ENCODE results near the gene PDE4D. TPM values are rescaled to one million over a fixed set of nuclear protein-coding genes. Genes with fewer than 3 reads are reported as not detected.

PDE4D gene
- total and polyA plus RNA-seq, 3 experiments from 2014 or later, result 5.6 to 18.3 (median 17.7) TPM

DNA sequence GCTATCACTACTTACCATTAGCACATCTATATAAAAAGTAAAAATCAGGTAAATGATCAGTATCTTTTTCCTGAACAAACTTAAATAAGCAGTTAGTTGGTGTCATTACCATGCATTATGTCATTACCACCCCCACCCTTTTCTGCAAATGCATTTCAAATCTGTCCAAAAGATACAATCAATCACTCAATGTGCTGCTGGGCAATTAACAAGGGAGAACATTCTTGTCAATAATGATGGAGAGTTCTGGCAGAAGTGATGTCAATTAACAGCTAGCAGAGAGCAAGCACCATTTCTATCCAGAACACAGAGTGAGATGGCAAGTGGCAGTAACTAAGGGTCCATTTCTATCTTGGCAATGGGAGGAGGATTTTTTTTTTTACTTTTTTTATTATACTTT is 3.5 kb upstream of the PDE4D start:
- Mint-ChIP-seq H3K27ac (no peak overlapping the region), H3K27me3 (peaks cover 15 to 27% of the 10 kb centered on the region in 2 donors), H3K4me1 (no peaks in the 10 kb centered on the region), H3K4me3 (no peak overlapping the region), H3K9me3 (peaks cover 0 to 13% (median 12%) of the 10 kb centered on the region in 5 donors), H3K36me3 (no peaks in the 10 kb centered on the region)
- Histone ChIP-seq H3K9me3 (ENCODE audit: low read length) (no peaks in the 10 kb centered on the region), H3K27me3 (ENCODE audit: insufficient read depth, low read length, poor library complexity, severe bottlenecking) (no peaks in the 10 kb centered on the region), H3K4me1 (ENCODE audit: insufficient read depth, low read length) (no peaks in the 10 kb centered on the region), H3K4me3 (ENCODE audit: low read length) (no peak overlapping the region), H3K27ac (ENCODE audit: low read depth, low read length) (no peak overlapping the region), H3K36me3 (ENCODE audit: insufficient read depth, low read length) (no peaks in the 10 kb centered on the region)
- CTCF ChIA-PET, result no interaction called here
- DNase-seq, result no peak
- POLR2A ChIA-PET, result no interaction called here

DNA sequence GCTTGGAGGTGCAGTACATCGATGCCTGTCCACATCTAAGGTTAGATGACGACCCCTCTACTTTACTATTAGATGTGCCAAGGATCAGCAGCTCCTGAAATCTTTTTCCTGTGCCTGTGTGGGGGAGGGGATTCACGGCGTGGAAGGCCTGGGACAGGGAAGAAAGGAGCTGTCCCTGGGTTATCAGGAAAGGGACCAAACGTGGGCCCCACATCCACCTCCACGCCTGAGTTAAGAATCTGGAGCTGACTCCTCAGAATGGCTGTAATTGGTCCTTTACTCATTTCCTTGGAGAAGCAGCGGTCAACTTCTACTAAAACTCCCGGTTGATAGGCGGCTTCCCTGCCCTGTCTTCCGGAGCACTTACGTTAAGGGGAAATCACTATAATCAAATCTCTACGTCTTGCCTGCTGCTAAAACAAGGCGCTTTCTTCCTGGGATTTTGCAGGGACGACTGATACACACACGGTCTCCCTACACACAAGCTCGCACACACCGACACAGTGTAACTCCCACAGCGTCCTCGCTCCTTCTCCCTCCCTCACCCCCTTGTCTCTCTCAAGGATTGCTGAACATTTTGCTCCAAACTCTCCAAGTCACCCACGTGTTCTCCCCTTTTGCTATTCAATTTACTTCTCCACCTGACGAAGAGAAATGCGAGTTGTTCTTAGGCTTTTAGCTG is 1.4 kb downstream of the PDE4D start:
- no peak overlapping the region for H3K27ac ChIP-seq (ENCODE audit: low read depth, low read length)
- Mint-ChIP-seq H3K27me3 (peaks cover 15 to 34% of the 10 kb centered on the region in 2 donors), H3K4me3 (no peak overlapping the region), H3K27ac (peak overlapping the region in 1 of 8 donors; percentile 26), H3K9me3 (peaks cover 0 to 12% (median 10%) of the 10 kb centered on the region in 5 donors), H3K4me1 (no peaks in the 10 kb centered on the region), H3K36me3 (peaks cover 0 to 4% (median 0%) of the 10 kb centered on the region in 3 donors)
- no peak overlapping the region for H3K4me3 ChIP-seq (ENCODE audit: low read length)
- no peak for DNase-seq
- ChIA-PET CTCF (no interaction called here), POLR2A (no interaction called here)
- no peaks in the 10 kb centered on the region for H3K36me3 ChIP-seq (ENCODE audit: insufficient read depth, low read length)
- no peaks in the 10 kb centered on the region for H3K27me3 ChIP-seq (ENCODE audit: insufficient read depth, low read length, poor library complexity, severe bottlenecking)
- no peaks in the 10 kb centered on the region for H3K9me3 ChIP-seq (ENCODE audit: low read length)
- H3K4me1 ChIP-seq (ENCODE audit: insufficient read depth, low read length), result no peaks in the 10 kb centered on the region

DNA sequence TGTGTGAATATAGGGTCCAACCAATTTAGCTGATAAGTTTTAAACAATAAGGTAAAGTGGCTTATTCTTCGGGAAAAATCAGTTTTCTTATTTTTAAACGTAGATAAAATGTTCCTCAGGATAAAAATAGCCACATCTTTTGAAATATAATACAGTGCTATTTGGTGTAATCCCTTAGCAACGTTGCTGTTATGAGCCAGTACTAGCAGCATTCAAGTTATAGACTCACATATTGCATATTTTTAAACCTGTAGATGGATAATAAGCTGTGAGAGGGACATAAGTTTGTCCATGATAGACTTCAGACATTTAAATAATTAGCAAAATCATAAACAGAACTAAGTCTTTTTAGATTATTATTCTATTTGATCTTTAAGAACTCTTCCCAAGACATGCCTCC is 6.3 kb downstream of the PDE4D start:
- H3K36me3 Mint-ChIP-seq, result peaks cover 0 to 4% (median 0%) of the 10 kb centered on the region in 3 donors
- no peaks in the 10 kb centered on the region for H3K4me1 Mint-ChIP-seq
- H3K4me3 Mint-ChIP-seq, result no peak overlapping the region
- no peaks in the 10 kb centered on the region for H3K36me3 ChIP-seq (ENCODE audit: insufficient read depth, low read length)
- H3K4me3 ChIP-seq (ENCODE audit: low read length), result no peak overlapping the region
- no peaks in the 10 kb centered on the region for H3K4me1 ChIP-seq (ENCODE audit: insufficient read depth, low read length)
- H3K9me3 Mint-ChIP-seq, result peaks cover 0 to 6% (median 2%) of the 10 kb centered on the region in 5 donors
- POLR2A ChIA-PET, result no interaction called here
- peaks cover 2 to 9% of the 10 kb centered on the region in 2 donors for H3K27me3 Mint-ChIP-seq
- H3K9me3 ChIP-seq (ENCODE audit: low read length), result no peaks in the 10 kb centered on the region
- H3K27ac ChIP-seq (ENCODE audit: low read depth, low read length), result no peak overlapping the region
- H3K27ac Mint-ChIP-seq, result no peak overlapping the region
- CTCF ChIA-PET, result no interaction called here
- no peaks in the 10 kb centered on the region for H3K27me3 ChIP-seq (ENCODE audit: insufficient read depth, low read length, poor library complexity, severe bottlenecking)
- no peak for DNase-seq

DNA sequence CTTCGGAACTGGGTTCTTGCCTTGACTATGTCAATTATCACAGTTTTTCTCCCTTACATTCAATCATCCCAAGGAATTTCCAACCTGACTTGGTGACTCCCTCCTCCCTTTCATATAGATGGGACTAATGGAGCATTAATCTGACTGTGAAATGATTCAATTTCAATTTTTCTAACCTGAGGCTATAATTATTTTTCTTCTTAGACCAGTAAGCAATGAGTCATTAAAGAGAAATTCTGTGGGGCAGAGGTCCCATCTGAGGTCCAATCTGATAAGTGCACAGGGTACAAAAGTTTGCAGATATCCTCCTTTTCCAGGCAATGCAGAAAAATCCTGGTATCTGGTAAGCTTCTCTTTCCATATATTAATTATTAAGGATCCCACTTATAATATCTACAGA is 18.9 kb downstream of the PDE4D start:
- CTCF ChIA-PET, result no interaction called here
- Mint-ChIP-seq H3K4me1 (no peaks in the 10 kb centered on the region), H3K4me3 (no peak overlapping the region), H3K27ac (no peak overlapping the region), H3K36me3 (no peaks in the 10 kb centered on the region), H3K27me3 (no peaks in the 10 kb centered on the region), H3K9me3 (peaks cover 0 to 3% (median 2%) of the 10 kb centered on the region in 5 donors)
- no peaks in the 10 kb centered on the region for H3K36me3 ChIP-seq (ENCODE audit: insufficient read depth, low read length)
- H3K4me1 ChIP-seq (ENCODE audit: insufficient read depth, low read length), result no peaks in the 10 kb centered on the region
- no peaks in the 10 kb centered on the region for H3K27me3 ChIP-seq (ENCODE audit: insufficient read depth, low read length, poor library complexity, severe bottlenecking)
- POLR2A ChIA-PET, result no interaction called here
- no peaks in the 10 kb centered on the region for H3K9me3 ChIP-seq (ENCODE audit: low read length)
- no peak for DNase-seq
- H3K27ac ChIP-seq (ENCODE audit: low read depth, low read length), result no peak overlapping the region
- H3K4me3 ChIP-seq (ENCODE audit: low read length), result no peak overlapping the region

DNA sequence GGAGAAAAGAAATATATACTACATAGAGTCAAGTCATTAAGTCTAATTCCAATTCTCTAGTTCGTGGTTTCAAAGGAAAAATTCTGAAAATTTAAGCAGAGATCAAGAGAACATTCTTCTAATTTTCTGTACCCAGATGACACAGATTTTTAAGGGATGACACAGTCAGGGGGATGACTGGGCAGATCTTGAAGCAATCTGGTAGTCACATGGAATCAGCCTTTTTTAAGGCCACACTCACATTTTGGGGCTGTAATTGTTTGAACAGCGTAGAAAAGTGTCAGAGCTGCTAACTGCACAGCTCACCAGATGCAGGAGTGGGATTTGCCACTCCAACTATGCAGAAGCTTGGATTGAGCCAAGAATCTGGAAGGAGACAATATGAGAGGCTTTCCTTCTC is 20.4 kb downstream of the PDE4D start:
- no peaks in the 10 kb centered on the region for H3K36me3 ChIP-seq (ENCODE audit: insufficient read depth, low read length)
- no peaks in the 10 kb centered on the region for H3K27me3 ChIP-seq (ENCODE audit: insufficient read depth, low read length, poor library complexity, severe bottlenecking)
- Mint-ChIP-seq H3K9me3 (peaks cover 0 to 3% (median 2%) of the 10 kb centered on the region in 5 donors), H3K4me1 (no peaks in the 10 kb centered on the region), H3K4me3 (no peak overlapping the region), H3K27me3 (no peaks in the 10 kb centered on the region), H3K36me3 (no peaks in the 10 kb centered on the region), H3K27ac (no peak overlapping the region)
- H3K4me3 ChIP-seq (ENCODE audit: low read length), result no peak overlapping the region
- no peak overlapping the region for H3K27ac ChIP-seq (ENCODE audit: low read depth, low read length)
- CTCF ChIA-PET, result no interaction called here
- POLR2A ChIA-PET, result no interaction called here
- H3K4me1 ChIP-seq (ENCODE audit: insufficient read depth, low read length), result no peaks in the 10 kb centered on the region
- no peaks in the 10 kb centered on the region for H3K9me3 ChIP-seq (ENCODE audit: low read length)
- no peak for DNase-seq

DNA sequence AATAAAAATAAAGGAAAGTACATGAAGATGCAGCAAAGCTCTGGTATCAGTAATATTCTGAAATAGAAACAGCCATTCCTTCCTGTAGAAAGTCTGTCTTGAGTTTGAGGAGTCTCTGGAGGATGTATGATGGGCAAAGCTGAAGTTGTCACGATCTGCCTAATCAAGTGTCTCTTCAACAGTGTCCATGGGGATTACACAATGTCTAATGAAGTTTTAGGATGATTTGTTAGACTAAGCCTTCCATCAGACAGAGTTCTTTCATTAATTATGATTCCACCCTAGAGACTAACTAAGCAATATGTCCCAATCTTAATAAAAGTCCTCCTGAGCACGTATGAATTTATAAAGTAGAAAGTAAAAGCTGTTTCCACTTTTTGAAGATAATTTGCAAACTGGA is 26.9 kb downstream of the PDE4D start:
- H3K4me1 ChIP-seq (ENCODE audit: insufficient read depth, low read length), result no peaks in the 10 kb centered on the region
- no peaks in the 10 kb centered on the region for H3K9me3 ChIP-seq (ENCODE audit: low read length)
- ChIA-PET CTCF (no interaction called here), POLR2A (no interaction called here)
- Mint-ChIP-seq H3K27ac (no peak overlapping the region), H3K4me1 (no peaks in the 10 kb centered on the region), H3K36me3 (no peaks in the 10 kb centered on the region), H3K27me3 (no peaks in the 10 kb centered on the region), H3K4me3 (no peak overlapping the region), H3K9me3 (peaks cover 0 to 2% (median 0%) of the 10 kb centered on the region in 5 donors)
- no peaks in the 10 kb centered on the region for H3K36me3 ChIP-seq (ENCODE audit: insufficient read depth, low read length)
- no peak for DNase-seq
- no peak overlapping the region for H3K4me3 ChIP-seq (ENCODE audit: low read length)
- no peak overlapping the region for H3K27ac ChIP-seq (ENCODE audit: low read depth, low read length)
- H3K27me3 ChIP-seq (ENCODE audit: insufficient read depth, low read length, poor library complexity, severe bottlenecking), result no peaks in the 10 kb centered on the region

DNA sequence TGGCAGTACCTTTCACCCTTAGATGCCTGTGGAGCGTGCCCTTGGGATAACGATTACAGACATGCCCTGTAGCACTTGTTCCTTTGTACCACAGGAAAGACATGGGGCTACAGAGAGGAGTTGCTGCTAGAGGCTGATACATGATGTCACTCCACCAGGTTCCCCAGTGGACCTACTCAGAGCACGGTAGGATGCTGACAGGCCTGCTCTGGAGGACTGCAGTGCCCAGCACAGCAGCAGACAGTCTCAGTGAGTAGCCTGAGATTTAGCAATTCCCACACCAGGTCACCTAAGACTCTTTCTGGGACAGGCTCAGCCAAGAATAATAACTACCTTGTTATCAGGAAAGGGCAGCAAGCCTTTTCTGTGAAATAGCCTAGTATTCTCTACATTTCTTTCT is 28.8 kb downstream of the PDE4D start:
- Histone ChIP-seq H3K4me3 (ENCODE audit: low read length) (no peak overlapping the region), H3K9me3 (ENCODE audit: low read length) (no peaks in the 10 kb centered on the region), H3K27me3 (ENCODE audit: insufficient read depth, low read length, poor library complexity, severe bottlenecking) (no peaks in the 10 kb centered on the region), H3K27ac (ENCODE audit: low read depth, low read length) (no peak overlapping the region), H3K36me3 (ENCODE audit: insufficient read depth, low read length) (no peaks in the 10 kb centered on the region), H3K4me1 (ENCODE audit: insufficient read depth, low read length) (no peaks in the 10 kb centered on the region)
- CTCF ChIA-PET, result no interaction called here
- Mint-ChIP-seq H3K27ac (no peak overlapping the region), H3K36me3 (no peaks in the 10 kb centered on the region), H3K27me3 (no peaks in the 10 kb centered on the region), H3K4me1 (no peaks in the 10 kb centered on the region), H3K9me3 (peaks cover 0 to 4% (median 0%) of the 10 kb centered on the region in 5 donors), H3K4me3 (no peak overlapping the region)
- no peak for DNase-seq
- POLR2A ChIA-PET, result no interaction called here

DNA sequence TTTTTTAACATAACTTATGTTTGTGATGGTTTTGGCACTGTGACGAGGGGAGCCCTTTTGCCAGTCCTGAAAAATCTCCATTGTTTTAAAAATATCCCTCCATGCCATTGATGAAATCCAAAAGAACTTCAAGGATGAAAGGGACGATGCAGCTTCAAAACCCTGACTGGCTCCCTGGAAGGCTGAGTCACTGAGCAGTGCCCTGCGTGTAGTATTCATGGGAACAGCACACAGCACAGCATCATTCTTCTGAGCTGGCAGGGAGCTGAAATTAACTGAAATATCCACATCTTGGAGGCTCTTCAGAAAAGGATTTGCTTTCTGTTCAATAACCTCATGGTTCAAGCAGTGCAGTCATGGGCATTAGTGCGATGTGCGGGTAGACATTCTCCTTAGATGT is 29.7 kb downstream of the PDE4D start:
- Mint-ChIP-seq H3K4me1 (no peaks in the 10 kb centered on the region), H3K9me3 (peaks cover 0 to 4% (median 0%) of the 10 kb centered on the region in 5 donors), H3K27ac (no peak overlapping the region), H3K36me3 (no peaks in the 10 kb centered on the region), H3K27me3 (no peaks in the 10 kb centered on the region), H3K4me3 (no peak overlapping the region)
- H3K4me1 ChIP-seq (ENCODE audit: insufficient read depth, low read length), result no peaks in the 10 kb centered on the region
- no peak overlapping the region for H3K27ac ChIP-seq (ENCODE audit: low read depth, low read length)
- CTCF ChIA-PET, result no interaction called here
- no peak overlapping the region for H3K4me3 ChIP-seq (ENCODE audit: low read length)
- no peaks in the 10 kb centered on the region for H3K9me3 ChIP-seq (ENCODE audit: low read length)
- H3K27me3 ChIP-seq (ENCODE audit: insufficient read depth, low read length, poor library complexity, severe bottlenecking), result no peaks in the 10 kb centered on the region
- POLR2A ChIA-PET, result no interaction called here
- H3K36me3 ChIP-seq (ENCODE audit: insufficient read depth, low read length), result no peaks in the 10 kb centered on the region
- DNase-seq, result no peak
